HFFc6 (cell line): ENCODE results near the gene TMC2. TPM values are rescaled to one million over a fixed set of nuclear protein-coding genes. Genes with fewer than 3 reads are reported as not detected.

ENCODE experiments used
- DNase-seq: peaks from one replicate; pipeline ENCODE4 v3.0.0-alpha.2; 2018
- H3K27ac Mint-ChIP-seq: 2 replicates; pipeline ENCODE4 v1.8.0; 2020; ENCODE audit warnings: mild to moderate bottlenecking, mixed read lengths
- H3K27me3 Mint-ChIP-seq: 2 replicates; pipeline ENCODE4 v1.8.0; 2021; ENCODE audit warnings: mild to moderate bottlenecking, moderate library complexity, mixed read lengths; ENCODE audit not compliant: insufficient read depth
- H3K36me3 Mint-ChIP-seq: 2 replicates; pipeline ENCODE4 v1.8.0; 2021; ENCODE audit warnings: low read depth, mixed read lengths
- H3K4me1 Mint-ChIP-seq: 2 replicates; pipeline ENCODE4 v1.8.0; 2020; ENCODE audit warnings: low read depth, mixed read lengths
- H3K4me3 Mint-ChIP-seq: 2 replicates; pipeline ENCODE4 v1.8.0; 2020; ENCODE audit warnings: mild to moderate bottlenecking, moderate library complexity, mixed read lengths
- H3K9me3 Mint-ChIP-seq: 2 replicates; pipeline ENCODE4 v1.8.0; 2020; ENCODE audit warnings: mild to moderate bottlenecking, mixed read lengths
- total RNA-seq, 6 experiments: library from RNA; stranded (reverse); fragmentation: NEBNext Ultra II Directional; extraction: Animal tissue kit (Norgen Biotek cat#: 25700); gene quantifications; 2 replicates in 1 of 6; 3 replicates in 5 of 6; pipeline ENCODE4 v1.2.3, GENCODE V29; 2021
- TF ChIP-seq, protein P1 (sequence below): fragments of 200-600 bp; sonication (generic); IDR thresholded peaks from 2 replicates; pipeline ENCODE4 v1.5.0; 2021; ENCODE audit warnings: antibody characterized with exemption, mild to moderate bottlenecking

TMC2 gene
- total RNA-seq, 6 experiments from 2014 or later: not detected

DNA sequence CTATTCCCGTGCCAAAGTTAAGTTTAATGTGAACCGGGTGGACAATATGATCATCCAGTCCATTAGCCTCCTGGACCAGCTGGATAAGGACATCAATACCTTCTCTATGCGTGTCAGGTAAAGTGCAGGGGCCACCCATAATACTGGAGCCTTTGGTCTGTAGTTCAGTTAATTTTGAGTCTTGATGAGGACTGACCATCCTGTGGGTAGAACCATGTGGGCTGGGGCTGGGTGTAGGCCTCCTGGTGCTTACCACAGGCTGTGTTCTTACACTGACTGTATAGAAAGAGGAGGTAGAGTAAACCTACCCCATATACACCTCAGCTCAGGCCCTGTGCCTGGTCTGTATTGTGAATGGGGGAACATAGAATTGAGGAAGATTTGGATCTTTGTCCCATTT, 118.5 kb downstream of the TMC2 start:
- peaks cover 4% of the 10 kb centered on the region; the same call in 1 of the 2 replicates for H3K27me3 Mint-ChIP-seq

DNA sequence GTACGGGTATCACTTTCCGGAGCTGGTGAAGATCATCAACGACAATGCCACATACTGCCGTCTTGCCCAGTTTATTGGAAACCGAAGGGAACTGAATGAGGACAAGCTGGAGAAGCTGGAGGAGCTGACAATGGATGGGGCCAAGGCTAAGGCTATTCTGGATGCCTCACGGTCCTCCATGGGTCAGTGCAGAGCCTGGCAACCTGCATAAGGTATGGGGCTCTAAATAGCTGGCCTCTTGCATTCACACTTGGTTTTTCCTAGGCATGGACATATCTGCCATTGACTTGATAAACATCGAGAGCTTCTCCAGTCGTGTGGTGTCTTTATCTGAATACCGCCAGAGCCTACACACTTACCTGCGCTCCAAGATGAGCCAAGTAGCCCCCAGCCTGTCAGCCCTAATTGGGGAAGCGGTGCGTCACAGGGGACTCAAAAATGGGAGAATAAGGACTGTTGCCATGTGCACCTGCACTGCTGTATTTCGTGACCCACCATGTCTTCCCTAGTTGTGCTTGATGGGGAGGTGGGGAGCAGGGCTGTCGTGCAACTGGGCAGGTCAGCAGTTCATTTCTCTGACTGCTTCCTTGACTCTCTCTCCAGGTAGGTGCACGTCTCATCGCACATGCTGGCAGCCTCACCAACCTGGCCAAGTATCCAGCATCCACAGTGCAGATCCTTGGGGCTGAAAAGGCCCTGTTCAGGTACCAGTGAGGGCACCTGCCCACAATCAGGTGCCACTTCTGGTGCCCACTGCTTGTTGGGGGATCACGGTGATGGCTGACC, 119.2 kb downstream of the TMC2 start:
- no peaks in the 10 kb centered on the region for H3K9me3 Mint-ChIP-seq
- no peak for DNase-seq
- TF ChIP-seq, protein P1, sequence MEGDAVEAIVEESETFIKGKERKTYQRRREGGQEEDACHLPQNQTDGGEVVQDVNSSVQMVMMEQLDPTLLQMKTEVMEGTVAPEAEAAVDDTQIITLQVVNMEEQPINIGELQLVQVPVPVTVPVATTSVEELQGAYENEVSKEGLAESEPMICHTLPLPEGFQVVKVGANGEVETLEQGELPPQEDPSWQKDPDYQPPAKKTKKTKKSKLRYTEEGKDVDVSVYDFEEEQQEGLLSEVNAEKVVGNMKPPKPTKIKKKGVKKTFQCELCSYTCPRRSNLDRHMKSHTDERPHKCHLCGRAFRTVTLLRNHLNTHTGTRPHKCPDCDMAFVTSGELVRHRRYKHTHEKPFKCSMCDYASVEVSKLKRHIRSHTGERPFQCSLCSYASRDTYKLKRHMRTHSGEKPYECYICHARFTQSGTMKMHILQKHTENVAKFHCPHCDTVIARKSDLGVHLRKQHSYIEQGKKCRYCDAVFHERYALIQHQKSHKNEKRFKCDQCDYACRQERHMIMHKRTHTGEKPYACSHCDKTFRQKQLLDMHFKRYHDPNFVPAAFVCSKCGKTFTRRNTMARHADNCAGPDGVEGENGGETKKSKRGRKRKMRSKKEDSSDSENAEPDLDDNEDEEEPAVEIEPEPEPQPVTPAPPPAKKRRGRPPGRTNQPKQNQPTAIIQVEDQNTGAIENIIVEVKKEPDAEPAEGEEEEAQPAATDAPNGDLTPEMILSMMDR: no peak
- peak overlapping the region; percentile 78; the same call in 1 of the 2 replicates for H3K27ac Mint-ChIP-seq
- H3K27me3 Mint-ChIP-seq: peaks cover 4% of the 10 kb centered on the region; the same call in 1 of the 2 replicates
- peaks cover 45% of the 10 kb centered on the region for H3K36me3 Mint-ChIP-seq
- peak overlapping the region; percentile 96 for H3K4me3 Mint-ChIP-seq
- peaks cover 30% of the 10 kb centered on the region for H3K4me1 Mint-ChIP-seq

More for the DNA sequence above, 118.5 kb downstream of the TMC2 start:
- no peak for DNase-seq
- H3K36me3 Mint-ChIP-seq: peaks cover 40% of the 10 kb centered on the region
- TF ChIP-seq, protein P1: no peak
- peak overlapping the region; percentile 78 for H3K27ac Mint-ChIP-seq
- no peaks in the 10 kb centered on the region for H3K9me3 Mint-ChIP-seq
- H3K4me1 Mint-ChIP-seq: peaks cover 34% of the 10 kb centered on the region
- peak overlapping the region; percentile 96 for H3K4me3 Mint-ChIP-seq

DNA sequence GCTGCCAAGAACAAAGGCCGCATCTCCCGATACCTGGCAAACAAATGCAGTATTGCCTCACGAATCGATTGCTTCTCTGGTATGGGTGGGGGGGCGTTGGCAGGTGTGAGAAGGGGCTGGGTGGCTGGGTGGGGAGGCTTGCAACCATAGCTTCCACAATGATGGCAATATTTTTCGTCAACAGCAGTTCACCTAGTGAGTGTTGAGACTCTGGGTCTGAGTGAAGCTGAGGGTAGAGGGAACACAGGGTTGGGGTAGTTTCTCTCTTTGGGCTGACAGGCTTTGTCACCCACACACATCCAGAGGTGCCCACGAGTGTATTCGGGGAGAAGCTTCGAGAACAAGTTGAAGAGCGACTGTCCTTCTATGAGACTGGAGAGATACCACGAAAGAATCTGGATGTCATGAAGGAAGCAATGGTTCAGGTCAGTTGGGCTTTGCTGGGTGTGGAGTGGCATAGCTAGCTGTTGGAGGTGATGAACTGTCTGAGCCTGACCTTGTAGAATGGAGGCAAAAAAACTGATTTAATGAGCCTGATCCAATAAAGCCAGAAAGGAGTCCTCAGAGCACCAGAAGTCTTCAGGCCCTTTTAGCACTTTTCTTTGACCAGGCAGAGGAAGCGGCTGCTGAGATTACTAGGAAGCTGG, 120.2 kb downstream of the TMC2 start:
- no peaks in the 10 kb centered on the region for H3K9me3 Mint-ChIP-seq
- peaks cover 49% of the 10 kb centered on the region for H3K36me3 Mint-ChIP-seq
- no peak overlapping the region for H3K4me3 Mint-ChIP-seq
- TF ChIP-seq, protein P1: no peak
- peak overlapping the region; percentile 57 for H3K27ac Mint-ChIP-seq
- DNase-seq: no peak
- H3K4me1 Mint-ChIP-seq: peaks cover 27% of the 10 kb centered on the region
- H3K27me3 Mint-ChIP-seq: peaks cover 4% of the 10 kb centered on the region; the same call in 1 of the 2 replicates

DNA sequence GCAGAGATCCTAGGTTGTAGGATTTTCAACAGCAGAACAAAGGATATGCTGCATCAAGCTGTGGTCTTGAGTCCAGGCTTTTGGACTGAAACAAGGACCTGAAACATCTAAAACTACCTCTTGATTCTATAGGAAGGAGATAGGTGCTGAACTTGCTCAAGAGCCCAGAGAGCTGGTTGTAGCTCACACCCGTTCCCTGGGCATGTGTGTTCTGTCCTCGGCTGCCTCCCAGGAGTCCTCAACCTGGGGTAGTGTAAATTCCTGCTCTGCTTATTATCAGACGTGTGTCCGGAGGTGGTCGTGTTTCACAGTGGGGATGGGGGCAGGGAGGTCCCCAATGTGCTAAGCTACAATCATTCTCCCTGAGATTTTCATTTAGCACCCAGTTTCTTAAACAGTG, 120.9 kb downstream of the TMC2 start:
- Mint-ChIP-seq H3K4me3 (no peak overlapping the region), H3K9me3 (no peaks in the 10 kb centered on the region), H3K27ac (peak overlapping the region; percentile 57), H3K27me3 (peaks cover 4% of the 10 kb centered on the region; the same call in 1 of the 2 replicates), H3K4me1 (peaks cover 33% of the 10 kb centered on the region), H3K36me3 (peaks cover 56% of the 10 kb centered on the region)
- DNase-seq: no peak
- TF ChIP-seq, protein P1: no peak

DNA sequence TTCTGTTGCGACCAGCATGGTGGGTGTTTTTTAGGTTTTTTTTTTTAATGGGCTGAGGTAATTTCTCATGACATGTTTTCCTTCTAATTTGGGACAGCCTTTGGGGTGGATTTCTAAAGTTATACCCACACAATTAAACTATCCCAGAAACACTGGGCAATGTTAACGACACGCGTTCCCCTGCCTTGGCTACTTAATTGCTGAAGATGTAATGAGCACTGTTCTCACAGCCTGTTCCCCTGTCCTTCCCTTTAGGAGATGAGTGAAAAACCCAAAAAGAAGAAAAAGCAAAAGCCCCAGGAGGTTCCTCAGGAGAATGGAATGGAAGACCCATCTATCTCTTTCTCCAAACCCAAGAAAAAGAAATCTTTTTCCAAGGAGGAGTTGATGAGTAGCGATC, 121.3 kb downstream of the TMC2 start:
- H3K36me3 Mint-ChIP-seq: peaks cover 58% of the 10 kb centered on the region
- DNase-seq: no peak
- peaks cover 4% of the 10 kb centered on the region; the same call in 1 of the 2 replicates for H3K27me3 Mint-ChIP-seq
- peak overlapping the region; percentile 57 for H3K27ac Mint-ChIP-seq
- no peaks in the 10 kb centered on the region for H3K9me3 Mint-ChIP-seq
- H3K4me1 Mint-ChIP-seq: peaks cover 36% of the 10 kb centered on the region
- TF ChIP-seq, protein P1: no peak
- H3K4me3 Mint-ChIP-seq: no peak overlapping the region
